ENCODE data around the gene CYP2R1. TPM values are rescaled to one million over a fixed set of nuclear protein-coding genes. Genes with fewer than 3 reads are reported as not detected.

The CYP2R1 gene
- total and polyA plus RNA-seq, 5 donors from 2014 or later: 12.9 to 20.0 (median 15.5) TPM

DNA sequence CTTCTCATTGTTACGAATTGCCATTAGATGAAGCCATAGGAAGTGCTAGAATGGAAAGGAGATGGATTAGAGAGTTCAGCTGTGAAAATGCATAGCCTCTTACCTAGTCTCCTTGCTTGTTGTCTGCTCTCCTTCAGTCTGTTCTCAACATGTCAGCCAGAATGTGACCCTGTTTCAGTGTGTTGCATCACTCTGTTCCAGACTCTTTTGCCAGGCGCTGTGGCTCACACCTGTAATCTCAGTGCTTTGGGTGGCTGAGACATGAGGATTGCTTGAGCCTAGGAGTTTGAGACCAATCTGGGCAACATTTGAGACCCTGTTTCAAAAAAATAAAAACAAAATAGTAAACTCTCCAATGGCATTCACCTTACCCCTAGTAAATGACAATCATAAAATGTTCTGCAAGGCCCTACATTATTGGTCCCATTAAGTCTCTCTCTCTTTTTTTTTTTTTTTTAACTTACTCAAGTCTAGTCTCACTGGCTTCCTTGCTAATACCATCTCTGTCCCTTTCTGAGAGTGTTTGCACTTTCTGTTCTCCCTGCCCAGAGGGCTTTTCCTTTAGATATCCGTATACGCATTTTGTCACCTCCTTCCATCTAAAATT, 39.4 kb downstream of the CYP2R1 start:
- peaks cover 0 to 2% (median 0%) of the 10 kb centered on the region in 7 donors for H3K9me3 Mint-ChIP-seq
- no peaks in the 10 kb centered on the region for H3K27me3 ChIP-seq (ENCODE audit: control insufficient read depth, insufficient read depth, low read length)
- H3K36me3 ChIP-seq (ENCODE audit: control insufficient read depth, insufficient read depth, low read length): peaks cover 18% of the 10 kb centered on the region
- H3K27ac ChIP-seq (ENCODE audit: insufficient read depth, low read length, poor library complexity, severe bottlenecking): no peak overlapping the region
- H3K4me1 Mint-ChIP-seq: peaks cover 12 to 34% (median 18%) of the 10 kb centered on the region in 4 donors
- ATAC-seq (ENCODE audit: low read depth in 2 of 2) (no peak), DNase-seq (no peak)
- H3K27ac Mint-ChIP-seq: peak overlapping the region; percentile 5 to 44 (median 15)
- no peaks in the 10 kb centered on the region for H3K4me1 ChIP-seq (ENCODE audit: control insufficient read depth, insufficient read depth, low read length, poor library complexity, severe bottlenecking)
- H3K4me3 ChIP-seq (ENCODE audit: low read depth, low read length): no peak overlapping the region
- H3K36me3 Mint-ChIP-seq: peaks cover 43% of the 10 kb centered on the region
- H3K9me3 ChIP-seq (ENCODE audit: control insufficient read depth in 2 of 2, low read length in 2 of 2): no peaks in the 10 kb centered on the region
- no peaks in the 10 kb centered on the region for H3K27me3 Mint-ChIP-seq
- H3K4me3 Mint-ChIP-seq: no peak overlapping the region

GRCh38 chr11:14842002-14842401, 50.0 kb downstream of the CYP2R1 start:
- H3K27ac Mint-ChIP-seq: peak overlapping the region in 1 of 3 donors; percentile 69
- H3K27me3 Mint-ChIP-seq: no peaks in the 10 kb centered on the region
- DNase-seq (no peak), ATAC-seq (ENCODE audit: low read depth in 2 of 2) (no peak)
- Histone ChIP-seq H3K36me3 (ENCODE audit: control insufficient read depth, insufficient read depth, low read length) (peaks cover 38% of the 10 kb centered on the region), H3K27me3 (ENCODE audit: control insufficient read depth, insufficient read depth, low read length) (no peaks in the 10 kb centered on the region), H3K4me3 (ENCODE audit: low read depth, low read length) (no peak overlapping the region), H3K4me1 (ENCODE audit: control insufficient read depth, insufficient read depth, low read length, poor library complexity, severe bottlenecking) (no peaks in the 10 kb centered on the region), H3K27ac (ENCODE audit: insufficient read depth, low read length, poor library complexity, severe bottlenecking) (no peak overlapping the region), H3K9me3 (ENCODE audit: control insufficient read depth in 2 of 2, low read length in 2 of 2) (no peaks in the 10 kb centered on the region)
- no peak overlapping the region for H3K4me3 Mint-ChIP-seq
- H3K9me3 Mint-ChIP-seq: peaks cover 0 to 3% (median 0%) of the 10 kb centered on the region in 7 donors
- H3K36me3 Mint-ChIP-seq: peaks cover 62% of the 10 kb centered on the region
- H3K4me1 Mint-ChIP-seq: peaks cover 0 to 18% (median 5%) of the 10 kb centered on the region in 4 donors

GRCh38 chr11:14835496-14836492, 56.2 kb downstream of the CYP2R1 start:
- H3K27ac Mint-ChIP-seq: no peak overlapping the region
- H3K36me3 Mint-ChIP-seq: peaks cover 61% of the 10 kb centered on the region
- H3K27me3 Mint-ChIP-seq: no peaks in the 10 kb centered on the region
- no peak overlapping the region for H3K4me3 Mint-ChIP-seq
- ATAC-seq (ENCODE audit: low read depth in 2 of 2) (no peak), DNase-seq (no peak)
- Histone ChIP-seq H3K9me3 (ENCODE audit: control insufficient read depth in 2 of 2, low read length in 2 of 2) (no peaks in the 10 kb centered on the region), H3K27ac (ENCODE audit: insufficient read depth, low read length, poor library complexity, severe bottlenecking) (no peak overlapping the region), H3K27me3 (ENCODE audit: control insufficient read depth, insufficient read depth, low read length) (no peaks in the 10 kb centered on the region), H3K4me3 (ENCODE audit: low read depth, low read length) (no peak overlapping the region), H3K36me3 (ENCODE audit: control insufficient read depth, insufficient read depth, low read length) (peaks cover 46% of the 10 kb centered on the region), H3K4me1 (ENCODE audit: control insufficient read depth, insufficient read depth, low read length, poor library complexity, severe bottlenecking) (no peaks in the 10 kb centered on the region)
- peaks cover 0 to 2% (median 0%) of the 10 kb centered on the region in 7 donors for H3K9me3 Mint-ChIP-seq
- H3K4me1 Mint-ChIP-seq: peaks cover 0 to 18% (median 5%) of the 10 kb centered on the region in 4 donors

Other genes with a start within 250 kb of the CYP2R1 start
- gene PDE3B, start 248.4 kb downstream of the CYP2R1 start, total RNA-seq: 99.5 TPM
- 10 to 100 TPM; 32.8 to 62.4 (median 49.1) TPM for gene PDE3B, start 248.4 kb downstream of the CYP2R1 start, polyA plus RNA-seq
- gene CALCA, start 80.1 kb upstream of the CYP2R1 start, total RNA-seq: not detected
- not detected for gene CALCA, start 80.1 kb upstream of the CYP2R1 start, polyA plus RNA-seq
- gene CALCB, start 181.4 kb upstream of the CYP2R1 start, total RNA-seq: 0.25 TPM
- gene CALCB, start 181.4 kb upstream of the CYP2R1 start, polyA plus RNA-seq: under 1 TPM; 0.28 to 0.38 (median 0.31) TPM
- gene INSC, start 222.7 kb upstream of the CYP2R1 start, total RNA-seq: not detected
- under 1 TPM in 2 of 4 donors, not detected in 2; 0.15 to 0.20 TPM for gene INSC, start 222.7 kb upstream of the CYP2R1 start, polyA plus RNA-seq

Measured in CD4-positive, CD25-positive, alpha-beta regulatory T cell (primary cell).